ENCODE results near the gene NXPH2.
"Not testable (repeated sequence)": the region's sequence is repeated elsewhere in the genome, so short reads cannot be mapped to it uniquely, and the experiment has no call there.

Gene NXPH2

GRCh38 chr2:138742441-138743057, 37.6 kb downstream of the NXPH2 start:
- no peak overlapping the region for H3K4me3 ChIP-seq (ENCODE audit: low read length)
- H3K27ac ChIP-seq (ENCODE audit: low read depth, low read length) = no peak overlapping the region
- no peaks in the 10 kb centered on the region for H3K4me1 ChIP-seq (ENCODE audit: control insufficient read depth, insufficient read depth, low read length)
- H3K36me3 ChIP-seq (ENCODE audit: control insufficient read depth, insufficient read depth, low read length) = no peaks in the 10 kb centered on the region
- H3K9ac ChIP-seq (ENCODE audit: low read length) = no peak overlapping the region
- no peaks in the 10 kb centered on the region for H3K27me3 ChIP-seq (ENCODE audit: control insufficient read depth, insufficient read depth, low read length)

DNA sequence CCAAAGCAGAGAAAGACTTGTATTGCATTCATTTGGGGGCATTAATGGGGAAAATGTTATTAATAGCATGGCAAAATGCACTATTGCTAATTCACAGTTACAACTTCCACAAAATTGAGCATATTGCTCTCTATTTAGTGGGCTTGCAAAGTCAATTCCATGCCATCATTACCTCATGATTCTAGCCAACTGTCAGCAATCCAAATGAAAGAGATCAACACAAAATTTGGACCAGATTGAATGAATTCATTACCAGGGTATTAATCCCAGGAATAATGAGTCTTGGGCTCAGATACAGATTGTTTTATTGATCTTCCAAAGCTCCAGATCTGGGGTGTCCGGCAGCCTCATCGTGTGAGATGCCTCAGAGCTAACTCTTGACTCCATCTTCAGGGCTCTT, 38.3 kb downstream of the NXPH2 start:
- Histone ChIP-seq H3K36me3 (ENCODE audit: control insufficient read depth, insufficient read depth, low read length) (no peaks in the 10 kb centered on the region), H3K27ac (ENCODE audit: low read depth, low read length) (no peak overlapping the region), H3K9ac (ENCODE audit: low read length) (no peak overlapping the region), H3K4me3 (ENCODE audit: low read length) (no peak overlapping the region), H3K27me3 (ENCODE audit: control insufficient read depth, insufficient read depth, low read length) (no peaks in the 10 kb centered on the region), H3K4me1 (ENCODE audit: control insufficient read depth, insufficient read depth, low read length) (no peaks in the 10 kb centered on the region)

- not testable (repeated sequence) for H3K36me3 ChIP-seq (ENCODE audit: control insufficient read depth, insufficient read depth, low read length); H3K27ac ChIP-seq (ENCODE audit: low read depth, low read length); H3K9ac ChIP-seq (ENCODE audit: low read length); H3K27me3 ChIP-seq (ENCODE audit: control insufficient read depth, insufficient read depth, low read length); H3K4me1 ChIP-seq (ENCODE audit: control insufficient read depth, insufficient read depth, low read length); H3K4me3 ChIP-seq (ENCODE audit: low read length)
Observed at GRCh38 chr2:138737009-138737554, 43.1 kb downstream of the NXPH2 start.

DNA sequence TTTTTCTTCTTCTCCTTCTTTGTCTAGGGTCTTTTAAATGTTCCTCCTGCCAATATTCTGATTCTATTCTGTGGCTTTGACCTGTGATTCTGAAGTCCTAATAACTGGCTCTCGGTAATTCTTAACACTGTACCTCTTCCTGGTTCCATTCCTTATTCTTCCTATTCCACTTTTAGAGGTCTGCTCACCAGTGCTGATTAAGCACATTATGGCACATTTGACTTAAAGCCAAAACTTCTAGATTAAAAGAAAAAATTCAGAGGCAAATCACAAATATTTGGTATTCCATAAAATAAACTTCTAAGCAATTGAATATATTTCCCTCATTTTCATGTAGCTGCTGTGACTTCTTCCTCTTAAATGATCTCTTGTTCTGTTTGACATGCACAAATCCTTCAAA, 47.5 kb downstream of the NXPH2 start:
- Histone ChIP-seq H3K36me3 (ENCODE audit: control insufficient read depth, insufficient read depth, low read length) (no peaks in the 10 kb centered on the region), H3K4me3 (ENCODE audit: low read length) (no peak overlapping the region), H3K9ac (ENCODE audit: low read length) (no peak overlapping the region), H3K27me3 (ENCODE audit: control insufficient read depth, insufficient read depth, low read length) (no peaks in the 10 kb centered on the region), H3K4me1 (ENCODE audit: control insufficient read depth, insufficient read depth, low read length) (no peaks in the 10 kb centered on the region), H3K27ac (ENCODE audit: low read depth, low read length) (no peak overlapping the region)

DNA sequence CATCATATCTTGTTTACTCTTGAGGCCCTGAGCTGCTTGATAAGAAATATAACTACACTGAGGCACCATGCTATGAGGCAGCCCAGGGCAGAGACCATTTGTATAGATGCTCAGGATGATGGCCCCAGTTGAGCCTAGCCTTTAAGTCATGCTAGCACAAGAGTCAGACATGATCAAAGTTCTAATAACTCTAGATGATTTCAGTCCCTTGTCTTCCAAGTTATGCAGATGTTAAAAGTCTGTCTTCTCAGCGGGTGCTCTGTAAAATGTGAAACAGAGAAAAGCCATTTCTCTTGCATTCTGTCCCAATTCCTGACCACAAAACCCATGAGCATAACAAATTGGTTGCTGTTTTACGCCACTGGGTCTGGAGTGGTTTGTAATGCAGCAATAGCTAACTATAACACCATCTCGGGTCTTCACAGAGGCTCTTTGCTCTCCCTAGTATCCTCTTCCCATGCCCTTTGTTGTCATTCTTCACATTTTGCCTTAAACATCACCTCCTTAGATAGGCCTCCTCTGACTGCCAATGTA, 49.6 kb downstream of the NXPH2 start:
- Histone ChIP-seq H3K36me3 (ENCODE audit: control insufficient read depth, insufficient read depth, low read length) (no peaks in the 10 kb centered on the region), H3K27me3 (ENCODE audit: control insufficient read depth, insufficient read depth, low read length) (no peaks in the 10 kb centered on the region), H3K4me1 (ENCODE audit: control insufficient read depth, insufficient read depth, low read length) (no peaks in the 10 kb centered on the region), H3K4me3 (ENCODE audit: low read length) (no peak overlapping the region), H3K27ac (ENCODE audit: low read depth, low read length) (no peak overlapping the region), H3K9ac (ENCODE audit: low read length) (no peak overlapping the region)

- peaks cover 3% of the 10 kb centered on the region for H3K27me3 ChIP-seq (ENCODE audit: control insufficient read depth, insufficient read depth, low read length)
- H3K36me3 ChIP-seq (ENCODE audit: control insufficient read depth, insufficient read depth, low read length) = no peaks in the 10 kb centered on the region
- H3K9ac ChIP-seq (ENCODE audit: low read length) = no peak overlapping the region
- no peaks in the 10 kb centered on the region for H3K4me1 ChIP-seq (ENCODE audit: control insufficient read depth, insufficient read depth, low read length)
- no peak overlapping the region for H3K27ac ChIP-seq (ENCODE audit: low read depth, low read length)
- H3K4me3 ChIP-seq (ENCODE audit: low read length) = no peak overlapping the region
Observed at GRCh38 chr2:138727956-138728355, 52.2 kb downstream of the NXPH2 start.

DNA sequence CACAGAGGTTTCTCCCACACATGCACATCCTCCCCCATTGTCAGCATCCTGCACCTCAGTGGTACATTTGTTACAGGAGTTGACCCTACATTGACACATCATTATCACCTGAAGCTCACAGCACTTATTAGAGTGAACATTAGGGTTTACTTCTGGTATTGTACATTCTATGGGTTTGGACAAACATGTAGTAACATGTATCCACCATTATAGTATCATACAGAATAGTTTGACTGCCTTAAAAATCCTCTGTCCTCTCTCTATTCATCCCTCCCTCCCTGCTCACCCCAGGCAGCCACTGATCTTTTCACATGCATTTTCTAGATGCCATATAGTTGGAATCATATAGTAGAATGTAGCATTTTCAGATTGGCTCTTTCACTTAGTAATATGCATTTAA, 53.5 kb downstream of the NXPH2 start:
- Histone ChIP-seq H3K27me3 (ENCODE audit: control insufficient read depth, insufficient read depth, low read length) (peaks cover 3% of the 10 kb centered on the region), H3K4me3 (ENCODE audit: low read length) (no peak overlapping the region), H3K27ac (ENCODE audit: low read depth, low read length) (no peak overlapping the region), H3K4me1 (ENCODE audit: control insufficient read depth, insufficient read depth, low read length) (no peaks in the 10 kb centered on the region), H3K9ac (ENCODE audit: low read length) (no peak overlapping the region), H3K36me3 (ENCODE audit: control insufficient read depth, insufficient read depth, low read length) (no peaks in the 10 kb centered on the region)

- Histone ChIP-seq H3K27ac (ENCODE audit: low read depth, low read length) (no peak overlapping the region), H3K27me3 (ENCODE audit: control insufficient read depth, insufficient read depth, low read length) (peaks cover 3% of the 10 kb centered on the region), H3K4me3 (ENCODE audit: low read length) (no peak overlapping the region), H3K9ac (ENCODE audit: low read length) (no peak overlapping the region), H3K4me1 (ENCODE audit: control insufficient read depth, insufficient read depth, low read length) (no peaks in the 10 kb centered on the region), H3K36me3 (ENCODE audit: control insufficient read depth, insufficient read depth, low read length) (no peaks in the 10 kb centered on the region)
Observed at GRCh38 chr2:138724729-138725459, 55.3 kb downstream of the NXPH2 start.

DNA sequence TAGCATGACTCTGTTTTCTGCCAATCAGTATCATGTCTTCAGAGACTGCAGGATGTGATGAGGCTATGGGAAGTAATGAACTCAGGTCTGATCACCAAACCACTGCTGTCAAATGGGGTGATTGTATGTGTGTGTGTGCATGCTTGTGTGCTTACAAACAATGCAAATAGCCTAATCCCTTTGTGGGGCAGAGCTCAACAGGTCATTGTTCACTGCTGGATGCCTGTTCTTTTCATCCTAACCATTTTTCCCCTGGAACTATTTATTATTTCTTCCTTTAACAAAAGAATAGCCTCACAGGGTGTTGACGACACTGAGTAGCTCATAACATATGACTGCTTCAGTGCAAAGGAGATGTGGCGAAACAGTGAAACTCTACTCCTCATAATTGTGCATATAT, 55.9 kb downstream of the NXPH2 start:
- Histone ChIP-seq H3K27me3 (ENCODE audit: control insufficient read depth, insufficient read depth, low read length) (peaks cover 3% of the 10 kb centered on the region), H3K27ac (ENCODE audit: low read depth, low read length) (no peak overlapping the region), H3K9ac (ENCODE audit: low read length) (no peak overlapping the region), H3K36me3 (ENCODE audit: control insufficient read depth, insufficient read depth, low read length) (no peaks in the 10 kb centered on the region), H3K4me3 (ENCODE audit: low read length) (no peak overlapping the region), H3K4me1 (ENCODE audit: control insufficient read depth, insufficient read depth, low read length) (no peaks in the 10 kb centered on the region)

- Histone ChIP-seq H3K4me1 (ENCODE audit: control insufficient read depth, insufficient read depth, low read length) (no peaks in the 10 kb centered on the region), H3K27me3 (ENCODE audit: control insufficient read depth, insufficient read depth, low read length) (peaks cover 3% of the 10 kb centered on the region), H3K4me3 (ENCODE audit: low read length) (no peak overlapping the region), H3K27ac (ENCODE audit: low read depth, low read length) (no peak overlapping the region), H3K36me3 (ENCODE audit: control insufficient read depth, insufficient read depth, low read length) (no peaks in the 10 kb centered on the region), H3K9ac (ENCODE audit: low read length) (no peak overlapping the region)
Observed at GRCh38 chr2:138723196-138723987, 56.8 kb downstream of the NXPH2 start.

DNA sequence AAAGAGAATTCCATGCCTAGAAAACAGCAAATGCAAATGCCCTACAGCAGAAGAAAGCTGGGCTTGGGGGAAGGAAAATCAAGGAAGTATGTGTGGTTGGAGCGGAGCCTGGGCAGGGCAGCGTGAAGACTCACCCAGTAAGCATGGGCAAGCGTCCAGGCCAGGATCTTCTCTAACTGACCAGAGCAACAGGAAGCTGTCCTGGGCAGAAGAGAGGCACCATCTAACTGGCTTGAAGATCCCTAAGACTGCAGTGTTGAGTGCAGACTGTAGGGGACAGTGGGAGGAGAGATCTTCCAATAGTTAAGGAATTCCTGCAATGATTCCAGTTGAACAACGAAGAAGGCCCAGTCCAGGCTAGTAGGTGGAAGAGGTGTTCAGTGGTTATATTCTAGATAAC, 57.9 kb downstream of the NXPH2 start:
- Histone ChIP-seq H3K27me3 (ENCODE audit: control insufficient read depth, insufficient read depth, low read length) (peaks cover 3% of the 10 kb centered on the region), H3K4me3 (ENCODE audit: low read length) (no peak overlapping the region), H3K4me1 (ENCODE audit: control insufficient read depth, insufficient read depth, low read length) (no peaks in the 10 kb centered on the region), H3K27ac (ENCODE audit: low read depth, low read length) (no peak overlapping the region), H3K9ac (ENCODE audit: low read length) (no peak overlapping the region), H3K36me3 (ENCODE audit: control insufficient read depth, insufficient read depth, low read length) (no peaks in the 10 kb centered on the region)

DNA sequence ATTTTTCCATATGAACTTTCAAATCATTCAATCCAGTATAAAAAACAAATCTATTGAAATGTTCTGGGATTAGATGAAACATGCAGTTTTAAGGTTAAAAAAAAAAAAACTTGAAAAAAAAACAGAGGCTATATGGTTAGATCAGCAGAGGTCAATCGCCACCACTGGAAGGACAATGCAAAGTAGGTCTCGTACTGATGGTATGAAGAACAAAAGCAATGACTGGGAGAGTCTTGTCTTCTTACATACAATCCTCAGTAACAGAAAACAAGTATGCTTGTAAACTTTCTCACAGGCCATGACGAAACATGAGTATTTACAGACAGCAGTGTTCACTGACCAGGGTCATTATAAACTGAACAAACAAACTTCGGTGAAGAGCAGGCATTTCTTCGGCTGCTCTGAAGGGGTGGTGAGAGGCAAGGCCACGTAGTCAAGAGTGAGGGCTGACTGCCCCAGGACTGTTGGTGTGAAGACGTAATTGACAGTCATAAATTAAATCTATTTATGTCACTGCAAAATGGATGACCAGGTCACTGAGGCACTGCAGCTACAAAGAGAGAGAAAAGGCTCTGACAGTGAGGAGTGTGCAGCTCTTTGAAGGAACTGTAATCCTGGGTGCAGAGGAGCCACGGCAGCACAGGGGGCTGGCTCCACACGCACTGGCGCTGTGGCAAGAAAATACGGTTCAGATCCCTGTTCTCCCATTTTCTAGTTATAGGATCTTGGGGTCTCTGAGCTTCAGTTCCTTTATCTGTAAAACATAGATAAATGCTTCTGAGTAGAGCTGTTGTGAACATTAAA, 60.0 kb downstream of the NXPH2 start:
- Histone ChIP-seq H3K4me1 (ENCODE audit: control insufficient read depth, insufficient read depth, low read length) (no peaks in the 10 kb centered on the region), H3K27ac (ENCODE audit: low read depth, low read length) (no peak overlapping the region), H3K36me3 (ENCODE audit: control insufficient read depth, insufficient read depth, low read length) (no peaks in the 10 kb centered on the region), H3K27me3 (ENCODE audit: control insufficient read depth, insufficient read depth, low read length) (peaks cover 3% of the 10 kb centered on the region), H3K4me3 (ENCODE audit: low read length) (no peak overlapping the region), H3K9ac (ENCODE audit: low read length) (no peak overlapping the region)
